A673 (cell line): Measurements from ENCODE around the gene UBE2R2.

Experiments
- CTCF ChIP-seq: fragments of 300-800, 200-600 bp; sonication (generic); conservative IDR thresholded peaks from 2 replicates; pipeline ENCODE4 v1.5.1; 2017; ENCODE audit warnings: low read depth, mild to moderate bottlenecking, antibody characterized with exemption, low read length, moderate library complexity, mixed read lengths
- EZH2 ChIP-seq: fragments of 200-600 bp; sonication (generic); IDR thresholded peaks from 2 replicates; pipeline ENCODE4 v1.6.1; 2017; ENCODE audit warnings: borderline replicate concordance, low read depth, mild to moderate bottlenecking, mixed read lengths, antibody characterized with exemption, low read length; ENCODE audit not compliant: poor library complexity, severe bottlenecking

- TF ChIP-seq CTCF: no peak
- TF ChIP-seq EZH2: no peak
Measured at GRCh38 chr9:33946779-33947535, 130.0 kb downstream of the UBE2R2 start.
